ENCODE data around the gene PAK4. TPM values are rescaled to one million over a fixed set of nuclear protein-coding genes. Genes with fewer than 3 reads are reported as not detected.

PAK4 gene
- polyA plus RNA-seq, 1 of the 3 experiments (the other 2 are of a cell fraction): 36.4 TPM

GRCh38 chr19:39133431-39134270, 8.1 kb downstream of the PAK4 start:
- no peak overlapping the region for H3K9ac ChIP-seq
- 95% methylated on average over 20 of the region's 23 CpGs for WGBS (ENCODE audit: low lambda C conversion rate)
- no peak overlapping the region for H3K4me3 ChIP-seq (ENCODE audit: low read depth in 2 of 2, low read length in 1 of 2)
- no peak overlapping the region for H3K4me2 ChIP-seq
- H3K79me2 ChIP-seq (ENCODE audit: insufficient read depth): peaks cover 97% of the 10 kb centered on the region
- peaks cover 84% of the 10 kb centered on the region for H4K20me1 ChIP-seq (ENCODE audit: insufficient read depth)
- H3K27me3 ChIP-seq (ENCODE audit: insufficient read depth): no peaks in the 10 kb centered on the region
- POLR2A ChIA-PET: no interaction called here
- peak; percentile 28 for DNase-seq
- H2AFZ ChIP-seq (ENCODE audit: low read depth): no peak overlapping the region
- no peaks in the 10 kb centered on the region for H3K36me3 ChIP-seq (replicated peaks in 1 of 2; ENCODE audit: control insufficient read depth in 1 of 2, insufficient read depth in 2 of 2, low read length in 1 of 2)
- CTCF ChIA-PET: interaction anchor here (0.6 to 2.6 kb wide), 3 partner anchors 12 to 731 kb away, joined by 3 to 10 read pairs (median 4); partner anchors contain the start of gene FAM98C
- peaks cover 0 to 41% of the 10 kb centered on the region in 2 experiments; a peak in 1 of 4 replicates for H3K4me1 ChIP-seq (ENCODE audit: control insufficient read depth in 1 of 2, insufficient read depth in 2 of 2, low read depth in 1 of 2, low read length in 1 of 2)
- H3K27ac ChIP-seq (ENCODE audit: low read depth in 2 of 2, low read length in 1 of 2): peak overlapping the region in 1 of 2 experiments; percentile 11; a peak in 1 of 4 replicates
- H3F3A ChIP-seq (replicated peaks; ENCODE audit: insufficient read depth): no peaks in the 10 kb centered on the region
- TF ChIP-seq ELF1 (IDR thresholded peaks at IDR 0.05) (no peak), RAD21 (IDR thresholded peaks at IDR 0.05; ENCODE audit: low read length) (no peak), MEF2A (IDR thresholded peaks at IDR 0.05; ENCODE audit: borderline replicate concordance, low read depth) (no peak), PBX3 (IDR thresholded peaks at IDR 0.05) (no peak)
- TF ChIP-seq, protein P1, sequence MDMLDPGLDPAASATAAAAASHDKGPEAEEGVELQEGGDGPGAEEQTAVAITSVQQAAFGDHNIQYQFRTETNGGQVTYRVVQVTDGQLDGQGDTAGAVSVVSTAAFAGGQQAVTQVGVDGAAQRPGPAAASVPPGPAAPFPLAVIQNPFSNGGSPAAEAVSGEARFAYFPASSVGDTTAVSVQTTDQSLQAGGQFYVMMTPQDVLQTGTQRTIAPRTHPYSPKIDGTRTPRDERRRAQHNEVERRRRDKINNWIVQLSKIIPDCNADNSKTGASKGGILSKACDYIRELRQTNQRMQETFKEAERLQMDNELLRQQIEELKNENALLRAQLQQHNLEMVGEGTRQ (IDR thresholded peaks at IDR 0.05; ENCODE audit: borderline replicate concordance, low read depth, low read length): no peak
- TF ChIP-seq, protein P2, sequence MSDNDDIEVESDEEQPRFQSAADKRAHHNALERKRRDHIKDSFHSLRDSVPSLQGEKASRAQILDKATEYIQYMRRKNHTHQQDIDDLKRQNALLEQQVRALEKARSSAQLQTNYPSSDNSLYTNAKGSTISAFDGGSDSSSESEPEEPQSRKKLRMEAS (IDR thresholded peaks at IDR 0.05; ENCODE audit: low read depth): no peak
- H3K9me2 ChIP-seq: no peaks in the 10 kb centered on the region
- no peaks in the 10 kb centered on the region for H3K9me3 ChIP-seq

DNA sequence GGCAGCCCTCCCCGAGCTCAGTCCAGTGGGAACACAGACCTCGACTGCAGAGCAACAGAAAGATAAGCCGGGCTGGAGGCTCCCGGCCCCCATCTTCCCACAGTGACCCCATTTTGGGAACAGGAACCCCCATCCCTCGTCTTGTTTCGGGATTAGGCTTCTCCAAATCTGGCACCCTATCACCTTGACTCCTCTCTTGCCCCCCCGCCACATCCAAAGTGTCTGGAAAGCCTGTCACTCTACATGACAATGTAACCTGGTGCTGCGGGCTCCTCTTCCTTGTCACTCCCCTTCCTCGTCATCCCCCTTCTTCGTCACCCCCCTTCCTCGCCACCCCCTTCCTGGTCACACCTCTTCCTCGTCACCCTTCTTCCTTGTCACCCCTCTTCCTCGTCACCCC, 10.1 kb downstream of the PAK4 start:
- DNase-seq: peak; percentile 11
- H3K27ac ChIP-seq (ENCODE audit: low read depth in 2 of 2, low read length in 1 of 2): no peak overlapping the region
- 89% methylated on average over 13 of the region's 13 CpGs for WGBS (ENCODE audit: low lambda C conversion rate)
- no peak overlapping the region for H2AFZ ChIP-seq (ENCODE audit: low read depth)
- CTCF ChIA-PET: no interaction called here
- no peaks in the 10 kb centered on the region for H3K27me3 ChIP-seq (ENCODE audit: insufficient read depth)
- H3K4me2 ChIP-seq: no peak overlapping the region
- no peaks in the 10 kb centered on the region for H3F3A ChIP-seq (replicated peaks; ENCODE audit: insufficient read depth)
- peaks cover 9 to 45% of the 10 kb centered on the region in 2 experiments; a peak in 3 of 4 replicates for H3K4me1 ChIP-seq (ENCODE audit: control insufficient read depth in 1 of 2, insufficient read depth in 2 of 2, low read depth in 1 of 2, low read length in 1 of 2)
- H3K79me2 ChIP-seq (ENCODE audit: insufficient read depth): peaks cover 100% of the 10 kb centered on the region
- POLR2A ChIA-PET: no interaction called here
- peaks cover 93% of the 10 kb centered on the region for H4K20me1 ChIP-seq (ENCODE audit: insufficient read depth)
- H3K4me3 ChIP-seq (ENCODE audit: low read depth in 2 of 2, low read length in 1 of 2): no peak overlapping the region
- H3K36me3 ChIP-seq (replicated peaks in 1 of 2; ENCODE audit: control insufficient read depth in 1 of 2, insufficient read depth in 2 of 2, low read length in 1 of 2): no peaks in the 10 kb centered on the region
- H3K9me3 ChIP-seq: no peaks in the 10 kb centered on the region
- TF ChIP-seq FOXJ3 (CRISPR knock-in tag; IDR thresholded peaks at IDR 0.05) (no peak), RAD21 (IDR thresholded peaks at IDR 0.05; ENCODE audit: low read length) (no peak), TEAD4 (IDR thresholded peaks at IDR 0.05; ENCODE audit: borderline replicate concordance, insufficient read depth) (no peak), CHD2 (IDR thresholded peaks at IDR 0.05; ENCODE audit: low read length, partially characterized antibody) (no peak), SMC3 (IDR thresholded peaks at IDR 0.05; ENCODE audit: low read depth, low read length) (no peak), EP300 (IDR thresholded peaks at IDR 0.05; ENCODE audit: borderline replicate concordance in 1 of 2, low read depth in 1 of 2, low read length in 1 of 2) (no peak), NRF1 (IDR thresholded peaks at IDR 0.05; ENCODE audit: low read depth, low read length) (no peak), SIN3A (IDR thresholded peaks at IDR 0.05; ENCODE audit: borderline replicate concordance, low read depth, low read length) (no peak), POLR2AphosphoS5 (IDR thresholded peaks at IDR 0.05; ENCODE audit: low read depth, low read length) (no peak), TAF1 (IDR thresholded peaks at IDR 0.05; ENCODE audit: borderline replicate concordance, low read depth, low read length) (no peak), FOXM1 (IDR thresholded peaks at IDR 0.05; ENCODE audit: low read depth) (no peak), RFX5 (IDR thresholded peaks at IDR 0.05; ENCODE audit: low read length) (no peak), MXI1 (IDR thresholded peaks at IDR 0.05; ENCODE audit: low read depth, low read length) (no peak), PBX3 (IDR thresholded peaks at IDR 0.05) (no peak)
- TF ChIP-seq, protein P3, sequence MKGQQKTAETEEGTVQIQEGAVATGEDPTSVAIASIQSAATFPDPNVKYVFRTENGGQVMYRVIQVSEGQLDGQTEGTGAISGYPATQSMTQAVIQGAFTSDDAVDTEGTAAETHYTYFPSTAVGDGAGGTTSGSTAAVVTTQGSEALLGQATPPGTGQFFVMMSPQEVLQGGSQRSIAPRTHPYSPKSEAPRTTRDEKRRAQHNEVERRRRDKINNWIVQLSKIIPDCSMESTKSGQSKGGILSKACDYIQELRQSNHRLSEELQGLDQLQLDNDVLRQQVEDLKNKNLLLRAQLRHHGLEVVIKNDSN (IDR thresholded peaks at IDR 0.05; ENCODE audit: borderline replicate concordance, low read depth): no peak
- no peak overlapping the region for H3K9ac ChIP-seq
- no peaks in the 10 kb centered on the region for H3K9me2 ChIP-seq
